Stimulated activated CD4-positive, alpha-beta T cell treated with anti-CD3 and anti-CD28 coated beads, Interleukin-1b, Interleukin-23, amount 100 ng/mL, for 48 hours (primary cell): Measurements from ENCODE around the gene KRTAP19-8.

Experiments used
- DNase-seq: peaks from one replicate; pipeline ENCODE4 v3.0.0-alpha.2; 2020

Gene KRTAP19-8

GRCh38 chr21:31011412-31011811 lies 26.9 kb downstream of the KRTAP19-8 start:
- DNase-seq = no peak

- no peak for DNase-seq
These were observed 29.9 kb downstream of the KRTAP19-8 start for GRCh38 chr21:31008355-31008754.

- DNase-seq = no peak
These were observed 33.3 kb downstream of the KRTAP19-8 start for GRCh38 chr21:31005019-31005418.

GRCh38 chr21:31003471-31003870 lies 34.8 kb downstream of the KRTAP19-8 start:
- DNase-seq = no peak

DNA sequence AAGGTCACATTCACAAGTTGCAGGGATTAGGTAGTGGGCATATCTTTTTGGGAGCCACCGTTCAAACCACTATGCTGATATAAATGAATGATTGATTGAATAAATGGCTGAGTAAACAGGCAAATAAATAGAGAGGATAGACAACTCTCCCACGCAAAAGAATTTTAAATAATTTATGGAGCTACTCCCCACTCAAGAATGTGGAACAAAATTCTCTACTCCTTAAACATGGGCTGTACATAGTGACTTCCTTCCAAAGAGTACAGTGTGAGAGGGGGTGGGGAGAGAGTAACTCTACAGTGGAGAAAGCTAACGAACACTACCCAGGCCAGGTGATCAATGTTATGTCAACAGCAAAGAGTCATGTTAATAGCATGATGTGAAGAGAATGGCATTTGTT lies 40.7 kb downstream of the KRTAP19-8 start:
- DNase-seq = no peak

DNA sequence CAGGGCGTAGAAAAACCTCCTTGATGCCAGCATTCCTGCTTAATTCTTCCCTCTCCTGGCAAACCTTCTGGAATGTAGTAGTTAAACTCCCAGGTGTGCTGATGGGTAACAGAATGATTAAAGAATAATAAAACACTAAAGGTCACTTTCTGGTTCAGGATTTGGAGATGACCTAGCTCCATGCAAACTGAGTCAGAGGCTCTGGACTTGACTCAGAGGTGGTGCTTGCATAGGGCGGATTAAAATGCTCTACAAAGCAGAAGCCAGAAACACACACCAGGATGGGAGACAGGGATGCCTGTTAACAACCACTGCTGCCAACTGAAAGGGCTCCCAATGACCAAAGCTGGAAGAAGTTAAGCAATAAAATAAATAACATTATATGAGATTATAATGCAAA lies 41.5 kb downstream of the KRTAP19-8 start:
- DNase-seq = no peak

- no peak for DNase-seq
These were observed 43.3 kb downstream of the KRTAP19-8 start for GRCh38 chr21:30994932-30995331.

DNA sequence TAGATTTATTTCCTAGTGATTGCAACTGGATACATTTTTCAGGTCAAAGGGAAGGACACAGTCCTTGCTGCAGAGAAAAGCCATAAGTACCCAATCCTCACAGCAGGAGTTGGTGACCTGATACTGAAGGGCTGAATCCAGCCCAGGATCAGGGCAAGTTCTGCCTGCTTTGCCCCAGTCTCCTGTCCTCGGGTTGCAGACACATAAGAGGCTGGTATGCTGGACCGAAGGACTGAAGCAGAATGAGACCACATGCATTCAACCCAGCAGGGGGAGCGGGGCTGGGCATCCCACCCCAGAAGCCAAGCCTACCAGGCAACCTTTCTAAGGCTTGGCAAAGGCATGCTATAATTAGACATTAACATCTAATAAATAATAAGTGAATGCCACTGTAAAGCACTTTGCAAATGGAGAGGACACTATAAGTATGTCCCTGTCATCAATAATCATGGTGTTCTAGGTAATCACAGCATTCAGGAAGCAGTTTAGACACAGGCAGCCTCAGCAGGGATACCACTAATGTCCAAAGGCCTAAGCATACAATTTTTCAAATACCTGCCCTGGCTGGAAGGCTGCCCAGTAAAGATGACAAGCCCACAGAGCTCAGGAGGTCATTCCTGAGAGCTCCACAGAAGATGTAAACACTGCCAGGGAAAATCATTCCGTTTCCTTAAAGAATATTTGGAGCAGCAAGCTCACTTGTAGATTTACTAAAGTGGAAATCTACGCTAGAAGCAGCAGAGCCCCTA lies 47.6 kb downstream of the KRTAP19-8 start:
- no peak for DNase-seq

DNA sequence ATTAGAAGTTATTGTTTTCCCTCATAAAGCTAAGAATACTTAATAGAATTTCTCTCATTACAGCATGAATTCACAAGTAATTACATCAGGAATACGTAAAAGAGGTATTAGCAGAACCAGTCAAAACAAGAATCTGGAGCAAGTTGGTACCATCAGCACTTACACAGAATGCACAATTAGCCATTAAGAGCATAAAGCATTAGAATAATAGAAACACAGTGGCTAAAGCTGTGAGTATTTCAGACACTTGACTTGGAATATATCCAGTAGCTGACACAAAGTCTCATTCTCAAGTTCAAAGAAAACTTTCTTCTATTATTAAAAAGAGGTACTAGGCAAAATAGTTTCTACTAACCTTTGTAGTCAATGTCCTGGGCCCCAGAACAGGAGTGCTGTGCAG lies 49.6 kb downstream of the KRTAP19-8 start:
- no peak for DNase-seq
